GM18520 (cell line): ENCODE results near the gene ZFP3.
"Not testable (repeated sequence)": the region's sequence is repeated elsewhere in the genome, so short reads cannot be mapped to it uniquely, and the experiment has no call there.

Source experiments
- ATAC-seq: cut with Tn5 transposase; IDR thresholded peaks from one replicate; pipeline ENCODE4 v1.9.1; 2021; ENCODE audit not compliant: unreplicated experiment

The ZFP3 gene

DNA sequence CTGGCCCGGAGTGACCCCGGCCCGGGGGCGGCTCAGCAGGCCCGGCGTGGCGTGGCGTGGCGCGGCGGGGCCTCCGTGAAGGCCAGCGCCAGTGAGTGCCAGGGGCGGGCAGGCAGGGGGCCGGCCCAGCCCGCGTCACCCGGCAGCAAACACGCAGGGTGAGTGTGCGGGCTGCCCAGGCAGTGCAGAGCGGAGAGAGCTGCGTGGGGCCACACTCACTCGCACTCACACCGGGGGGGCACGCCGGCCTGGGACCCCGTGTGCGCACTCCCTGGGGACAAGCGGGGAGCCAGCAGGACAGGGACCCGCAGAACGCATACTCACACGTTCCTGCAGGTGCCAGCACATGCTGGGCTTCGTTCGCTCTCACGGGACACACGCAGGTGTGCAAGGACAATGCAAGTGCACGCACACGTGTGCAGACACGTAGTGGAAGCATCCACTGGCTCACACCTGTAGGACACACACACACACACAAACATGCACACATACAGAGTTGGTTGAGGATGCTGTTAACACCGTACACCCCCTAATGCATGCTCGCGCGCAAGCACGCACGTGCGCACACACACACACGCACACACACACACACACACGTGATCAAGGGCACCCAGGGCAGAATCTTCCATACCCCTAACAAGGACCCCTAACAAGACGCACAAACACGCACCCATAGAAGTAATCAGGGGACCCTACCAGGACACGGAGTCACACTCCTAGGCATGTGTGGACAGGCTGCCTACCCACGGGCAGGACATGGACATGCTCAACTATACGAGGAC lies 45.3 kb downstream of the ZFP3 start:
- ATAC-seq = no peak

DNA sequence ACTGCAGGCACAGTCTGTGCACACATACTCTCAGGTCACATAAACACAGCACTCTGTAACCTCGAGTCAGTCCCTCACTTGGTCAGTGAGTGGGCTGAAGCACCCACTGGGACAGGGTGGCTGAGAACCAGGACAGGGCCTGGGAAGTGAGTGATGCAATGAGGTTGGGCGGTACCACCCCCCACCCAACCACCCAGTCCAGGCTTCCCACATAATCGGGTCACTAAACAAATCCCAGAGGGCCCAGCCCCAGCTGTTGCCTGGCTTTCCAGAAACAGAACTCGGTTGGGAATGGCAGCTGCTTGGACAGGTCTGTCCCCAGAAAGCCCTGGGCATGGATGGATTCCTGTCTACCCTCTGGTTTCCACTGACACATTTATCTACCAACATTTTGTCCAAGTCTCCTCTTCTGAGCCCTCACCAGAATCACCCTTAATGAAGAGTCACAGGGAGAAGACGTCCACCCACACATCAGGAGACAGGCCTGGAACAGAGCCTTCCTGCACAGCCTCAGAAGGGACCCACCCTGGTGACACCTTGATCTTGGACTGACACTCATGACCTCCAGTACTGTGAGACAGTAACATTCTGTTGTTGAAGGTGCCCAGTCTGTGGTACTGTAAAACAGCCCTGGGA lies 46.0 kb downstream of the ZFP3 start:
- not testable (repeated sequence) for ATAC-seq

DNA sequence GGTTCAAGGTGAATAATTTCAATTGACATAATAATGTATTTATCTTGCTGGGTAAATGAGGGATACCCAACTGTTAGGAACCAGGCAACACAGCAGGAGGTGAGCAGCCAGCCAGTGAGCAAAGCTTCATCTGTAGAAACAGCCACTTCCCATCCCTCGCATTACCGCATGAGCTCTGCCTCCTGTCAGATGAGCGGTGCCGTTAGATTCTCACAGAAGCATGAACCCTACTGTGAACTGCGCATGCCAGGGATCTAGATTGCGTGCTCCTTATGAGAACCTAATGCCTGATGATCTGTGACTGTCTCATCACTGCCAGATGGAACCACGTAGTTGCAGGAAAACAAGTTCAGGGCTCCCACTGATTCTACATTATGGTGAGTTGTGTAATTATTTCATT lies 46.6 kb downstream of the ZFP3 start:
- not testable (repeated sequence) for ATAC-seq

DNA sequence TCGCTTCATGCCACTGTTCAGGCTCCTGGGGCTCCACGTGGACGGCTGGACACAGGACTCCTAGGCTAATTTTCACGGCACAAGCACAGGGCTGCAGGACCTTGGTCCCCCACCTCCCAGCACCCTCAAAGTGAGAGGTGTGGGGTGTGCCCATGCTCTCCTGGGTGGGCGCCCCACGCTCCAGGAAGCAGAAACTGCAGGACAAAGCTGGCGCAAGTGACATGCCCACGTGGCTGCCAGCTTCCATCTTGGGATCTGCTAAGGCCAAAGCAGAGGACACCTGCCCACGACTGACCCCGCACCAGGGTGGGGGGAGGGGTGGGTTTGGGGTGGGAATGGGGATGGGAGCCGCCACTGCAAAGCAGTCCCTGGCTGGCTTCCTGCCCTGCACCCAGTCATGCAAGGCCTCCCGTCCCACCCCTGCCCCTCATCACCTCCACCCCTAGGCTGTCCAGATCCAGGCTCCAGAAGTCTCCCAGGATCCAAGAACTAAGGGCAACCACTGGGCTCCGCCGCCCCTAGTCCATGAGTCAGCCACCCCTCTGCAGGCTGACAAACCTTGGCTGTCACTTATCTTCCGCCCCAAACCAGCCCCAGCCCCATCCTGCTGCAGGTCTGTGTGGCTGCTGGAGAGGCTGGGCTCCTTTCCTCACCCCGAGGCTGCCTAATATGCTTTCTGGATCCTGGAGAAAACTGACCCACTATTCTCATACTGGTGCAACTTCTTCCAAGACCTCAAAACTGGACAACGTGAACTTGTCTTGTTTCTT lies 48.6 kb downstream of the ZFP3 start:
- no peak for ATAC-seq

DNA sequence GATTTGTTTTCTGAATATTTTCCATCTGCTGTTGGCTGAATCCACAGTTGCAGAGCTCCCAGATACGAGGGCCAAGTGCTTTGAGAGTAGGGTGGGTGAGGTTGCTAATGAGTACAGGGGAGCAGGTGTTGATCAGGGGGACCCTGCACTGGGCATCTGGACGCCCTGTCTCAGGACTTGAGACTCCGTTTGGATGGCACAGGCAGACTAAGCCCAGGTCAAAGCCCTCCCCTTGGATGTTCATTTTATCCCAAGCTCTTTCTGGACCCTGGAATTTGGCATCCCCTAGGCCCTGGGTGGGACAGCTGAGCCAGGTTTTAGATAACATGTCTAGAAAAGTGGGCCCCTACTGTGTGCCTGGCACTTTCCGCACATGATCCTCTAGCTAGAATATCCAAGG lies 49.6 kb downstream of the ZFP3 start:
- no peak for ATAC-seq

DNA sequence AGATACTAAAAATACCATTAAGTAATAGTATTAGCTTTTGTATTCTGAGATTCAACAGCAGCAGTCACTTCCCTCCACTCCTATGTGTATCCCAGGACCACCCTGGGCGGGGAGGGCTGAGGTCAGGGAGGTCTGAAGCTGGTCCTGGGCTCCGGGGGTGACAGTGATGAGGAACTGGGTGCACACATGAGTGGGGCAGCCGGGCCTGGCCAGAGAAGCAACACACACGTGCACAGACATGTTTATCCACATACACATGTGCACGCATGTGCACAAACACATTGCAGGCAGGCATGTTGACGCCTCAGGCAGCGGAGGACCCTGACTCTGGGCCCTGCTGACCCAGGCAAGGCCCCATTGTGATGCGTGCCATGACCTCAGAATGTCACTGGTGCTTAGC lies 50.1 kb downstream of the ZFP3 start:
- ATAC-seq = not testable (repeated sequence)

DNA sequence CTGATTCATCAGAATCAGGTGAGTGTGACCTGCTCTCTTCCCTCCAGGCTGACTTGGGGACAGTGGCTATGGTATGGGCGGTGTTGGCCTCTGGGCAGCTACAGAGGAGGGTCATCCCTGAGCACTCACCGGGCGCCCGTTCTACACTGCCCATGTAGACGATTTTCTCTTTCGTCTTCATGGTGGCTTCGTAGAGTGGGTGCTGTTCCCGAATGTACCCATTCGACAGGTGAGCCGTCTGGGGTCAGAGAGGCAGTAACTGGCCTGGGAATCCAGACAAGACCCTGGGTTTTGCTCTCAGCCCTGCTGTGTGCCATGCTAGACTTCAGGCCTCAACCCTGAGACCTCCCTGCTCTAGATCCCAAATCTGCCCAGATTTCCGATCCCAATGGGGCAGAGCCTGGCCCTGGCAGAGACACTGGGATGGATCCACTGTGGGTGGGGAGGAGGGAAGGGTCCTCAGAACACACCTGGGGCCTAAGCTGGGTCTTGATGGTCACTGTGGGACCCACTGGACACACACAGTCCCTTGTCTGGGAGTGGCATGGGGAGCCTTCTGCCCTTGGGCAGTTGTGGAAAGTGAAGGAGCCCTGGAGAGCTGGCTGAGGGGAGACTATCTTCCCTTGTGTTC lies 50.8 kb downstream of the ZFP3 start:
- ATAC-seq = no peak

DNA sequence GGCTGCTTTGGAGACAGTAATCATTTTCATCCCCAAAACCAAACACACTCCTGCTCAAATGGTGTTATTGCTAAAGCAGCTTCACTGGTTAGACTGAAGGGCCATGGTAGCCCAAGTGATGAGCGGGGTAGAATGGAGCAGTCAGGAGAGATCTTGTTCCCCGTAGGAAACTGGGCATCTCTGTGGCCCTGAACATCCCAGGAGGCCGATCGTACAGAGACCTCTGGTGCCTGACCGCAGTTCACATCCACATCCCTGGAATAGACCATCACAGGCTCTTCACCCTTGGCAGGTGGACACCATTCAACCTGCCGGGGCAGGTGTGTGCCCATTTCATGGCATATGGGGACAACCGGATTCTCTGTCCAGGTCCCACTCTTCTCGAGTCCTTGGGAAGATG lies 51.5 kb downstream of the ZFP3 start:
- ATAC-seq = not testable (repeated sequence)

DNA sequence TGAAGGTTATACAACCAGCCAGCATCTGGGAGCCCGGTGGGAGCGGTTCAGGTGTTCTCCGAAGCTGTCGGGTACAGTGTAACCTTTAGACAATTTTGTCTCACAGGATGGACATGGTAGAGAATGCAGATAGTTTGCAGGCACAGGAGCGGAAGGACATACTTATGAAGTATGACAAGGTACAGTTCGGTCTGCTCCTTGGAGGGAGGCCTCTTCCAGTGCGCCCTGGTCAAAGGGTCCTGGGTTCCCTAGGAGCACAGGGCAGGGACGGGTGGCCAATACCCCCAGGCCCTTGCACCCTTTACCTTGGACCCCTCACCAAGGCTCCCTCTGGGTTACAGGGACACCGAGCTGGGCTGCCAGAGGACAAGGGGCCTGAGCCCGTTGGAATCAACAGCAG lies 52.0 kb downstream of the ZFP3 start:
- ATAC-seq = not testable (repeated sequence)

DNA sequence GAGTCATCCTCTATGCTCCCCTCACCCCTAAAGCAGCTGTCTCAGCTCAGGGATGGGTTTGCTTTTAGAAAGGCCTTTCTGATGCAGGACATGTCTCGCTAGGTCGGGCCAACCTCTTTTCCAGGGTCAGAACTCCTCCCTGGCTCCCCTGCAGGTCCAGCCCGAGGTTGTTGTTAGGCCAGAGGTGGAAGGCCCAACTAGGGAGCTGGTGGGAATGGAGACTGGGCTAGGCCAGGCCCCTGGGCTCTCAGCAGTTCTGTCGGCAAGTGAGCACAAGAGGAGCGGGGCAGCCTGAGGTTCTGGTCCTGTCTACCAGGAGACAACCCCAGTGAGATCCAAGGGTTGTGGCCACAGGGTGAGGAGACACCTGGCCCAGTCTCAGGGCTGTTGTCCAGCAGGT lies 52.4 kb downstream of the ZFP3 start:
- not testable (repeated sequence) for ATAC-seq

DNA sequence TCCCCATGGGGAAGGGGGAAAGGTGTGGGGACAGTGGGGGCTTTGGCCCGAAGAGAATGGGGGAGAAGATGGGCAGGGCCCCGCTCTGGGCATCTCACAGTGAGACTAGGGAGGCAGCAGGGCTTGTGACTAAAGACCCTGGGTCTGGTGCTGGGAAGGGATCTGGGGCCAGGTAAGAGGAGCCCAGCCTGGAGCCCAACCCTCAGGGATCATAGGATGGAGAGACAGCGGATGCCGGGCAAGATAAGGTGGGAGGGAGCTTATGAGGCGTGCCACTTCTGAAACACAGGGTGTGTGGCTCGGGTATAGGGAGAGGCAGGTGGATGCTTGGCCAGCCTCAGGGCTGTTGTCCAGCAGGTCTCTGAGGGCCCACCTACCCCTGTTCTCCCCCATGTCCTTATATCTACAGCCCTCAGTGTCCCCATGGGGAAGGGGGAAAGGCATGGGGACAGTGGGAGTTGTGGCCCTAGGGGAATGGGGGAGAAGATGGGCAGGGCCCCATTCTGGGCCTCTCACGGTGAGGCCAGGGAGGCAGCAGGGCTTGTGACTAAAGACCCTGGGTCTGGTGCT lies 53.0 kb downstream of the ZFP3 start:
- no peak for ATAC-seq

DNA sequence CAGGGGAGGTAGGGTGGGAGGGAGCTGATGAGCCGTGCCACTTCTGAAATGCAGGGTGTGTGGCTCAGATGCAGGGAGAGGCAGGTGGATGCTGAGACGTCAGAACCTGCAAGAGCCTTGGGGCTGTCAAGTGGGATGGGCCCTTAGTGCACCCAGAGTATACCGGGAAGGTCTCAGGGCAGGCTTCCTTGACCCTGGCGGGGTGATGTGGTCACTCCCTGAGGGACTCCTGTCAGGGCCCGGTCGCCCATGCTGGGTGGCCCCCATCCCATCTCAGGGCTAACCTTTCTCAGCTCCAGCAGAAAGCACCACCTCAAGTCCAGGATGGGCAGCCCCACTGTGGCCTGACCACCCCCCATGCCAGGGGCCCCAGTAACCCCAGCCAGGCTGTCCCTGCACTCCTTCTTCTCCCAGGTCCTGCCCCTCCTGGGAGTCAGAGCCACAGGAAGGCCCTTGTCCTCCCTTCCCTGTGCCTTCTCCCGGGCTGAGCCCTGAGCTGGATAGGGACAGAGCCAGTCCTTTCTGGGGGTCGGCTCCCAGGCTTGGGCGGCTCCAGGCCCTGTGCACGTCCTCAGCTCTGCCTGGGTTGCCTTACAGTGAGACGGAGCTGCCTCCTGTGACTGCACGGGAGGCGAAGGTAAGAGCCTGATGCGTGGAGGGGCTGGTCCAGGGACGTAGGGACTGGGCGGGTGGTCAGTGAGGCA lies 53.7 kb downstream of the ZFP3 start:
- not testable (repeated sequence) for ATAC-seq

DNA sequence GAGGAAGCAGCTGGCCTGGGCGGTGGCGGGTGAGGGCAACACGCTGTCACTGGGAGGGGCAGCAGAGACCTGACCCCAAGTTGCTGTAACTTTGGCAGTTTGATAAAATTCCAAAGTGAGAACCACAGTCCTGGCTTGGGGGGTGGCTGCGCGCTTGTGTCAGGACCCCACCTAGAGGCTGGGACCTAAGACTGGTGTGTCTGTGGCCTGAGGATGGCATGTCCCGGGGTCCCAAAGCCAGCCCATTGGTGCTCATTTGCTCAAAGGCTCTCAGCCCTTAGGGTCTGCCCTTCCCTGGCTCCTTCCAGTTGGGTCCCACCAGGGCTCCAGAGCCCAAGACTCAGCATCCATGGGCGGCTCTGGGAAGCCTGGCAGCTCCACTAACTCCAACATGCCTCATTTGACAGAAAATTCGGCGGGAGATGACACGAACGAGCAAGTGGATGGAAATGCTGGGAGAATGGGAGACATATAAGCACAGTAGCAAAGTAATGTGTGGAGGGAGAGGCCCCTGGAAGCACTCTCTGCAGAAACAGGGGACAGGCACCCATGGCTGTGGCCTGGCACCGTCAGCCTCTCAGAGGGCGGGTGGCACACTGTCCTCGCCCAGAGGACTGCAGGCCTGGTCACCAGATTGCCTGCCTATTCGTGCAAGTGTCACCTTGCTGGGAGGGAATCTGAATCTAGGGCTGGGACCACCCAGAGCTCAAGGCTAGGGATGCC lies 54.4 kb downstream of the ZFP3 start:
- not testable (repeated sequence) for ATAC-seq

DNA sequence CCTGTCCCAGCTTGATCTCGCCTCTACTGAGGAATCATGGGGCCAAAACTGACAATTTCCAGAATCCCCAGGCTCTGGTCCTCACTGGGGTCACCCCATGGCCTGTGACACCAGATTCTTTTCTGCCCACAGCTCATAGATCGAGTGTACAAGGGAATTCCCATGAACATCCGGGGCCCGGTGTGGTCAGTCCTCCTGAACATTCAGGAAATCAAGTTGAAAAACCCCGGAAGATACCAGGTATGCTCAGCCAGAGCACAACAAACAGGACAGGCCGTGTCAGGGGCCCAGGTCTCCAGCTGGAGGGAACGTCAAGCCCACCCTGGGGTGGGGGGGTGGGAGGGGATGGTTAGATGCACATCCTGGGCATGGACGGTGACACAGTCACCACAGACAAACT lies 55.0 kb downstream of the ZFP3 start:
- ATAC-seq = no peak

DNA sequence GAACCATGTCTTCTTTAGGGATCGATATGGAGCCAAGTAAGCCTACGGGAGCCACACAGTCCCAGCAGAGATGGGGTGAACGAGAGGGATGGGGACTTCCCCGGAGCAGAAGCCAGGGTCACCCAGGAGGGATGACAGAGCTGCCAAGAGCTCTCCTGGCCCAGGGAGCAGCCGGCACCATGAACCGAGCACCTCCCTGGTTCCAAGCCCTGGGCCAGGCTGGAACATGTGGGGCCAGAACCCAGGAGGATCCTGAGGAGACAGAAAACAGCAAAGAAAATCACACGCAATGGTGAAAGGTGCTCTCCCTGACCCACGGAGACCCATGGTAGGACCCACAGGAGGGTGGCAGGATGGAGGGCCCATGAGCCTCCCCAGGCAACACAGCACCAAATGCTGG lies 55.7 kb downstream of the ZFP3 start:
- not testable (repeated sequence) for ATAC-seq

DNA sequence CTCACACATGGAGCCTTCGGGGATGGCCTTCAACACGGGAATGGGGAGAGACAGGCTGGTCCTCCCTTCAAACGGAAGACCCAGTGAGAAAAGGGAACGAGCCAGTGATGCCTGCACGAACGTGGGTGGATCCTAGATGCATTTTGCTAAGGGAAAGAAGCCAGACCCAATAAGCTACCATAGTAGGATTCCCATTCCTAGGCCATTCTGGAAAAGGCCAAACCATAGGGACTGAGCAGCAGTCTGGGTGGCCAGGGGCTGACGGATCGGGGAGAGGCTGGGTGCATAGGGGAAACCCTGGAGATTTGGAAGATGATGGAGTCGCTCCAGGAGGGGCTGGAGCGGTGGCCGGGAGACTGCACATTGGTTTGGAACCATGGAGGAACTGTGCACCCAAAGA lies 56.3 kb downstream of the ZFP3 start:
- ATAC-seq = not testable (repeated sequence)

DNA sequence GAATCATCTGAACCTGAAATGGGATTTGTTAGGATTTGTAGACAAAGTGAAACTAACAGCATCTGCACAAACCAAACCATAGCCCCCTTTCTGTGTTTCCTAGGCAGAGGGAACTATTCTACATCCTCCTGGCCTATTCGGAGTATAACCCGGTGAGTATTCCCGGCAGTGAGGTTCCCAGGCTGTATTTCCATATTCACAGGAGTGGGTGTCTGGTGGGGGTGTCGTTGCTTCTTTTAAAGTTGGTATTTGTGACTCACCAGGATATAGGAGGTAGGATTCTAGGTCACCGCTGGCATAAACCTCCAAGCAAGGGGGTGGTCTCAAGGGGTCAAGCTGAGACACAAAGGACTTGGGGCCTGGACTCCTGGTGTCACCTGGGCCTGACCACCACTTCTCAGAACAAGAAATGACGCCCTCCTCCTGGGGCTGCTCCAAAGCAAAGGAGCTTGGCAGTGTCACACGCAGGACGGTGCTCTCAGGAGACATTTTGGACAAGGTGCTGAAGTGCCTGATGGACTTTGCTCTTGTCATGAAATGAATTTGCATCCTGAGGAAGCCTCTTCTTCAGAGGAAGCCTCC lies 57.0 kb downstream of the ZFP3 start:
- not testable (repeated sequence) for ATAC-seq

DNA sequence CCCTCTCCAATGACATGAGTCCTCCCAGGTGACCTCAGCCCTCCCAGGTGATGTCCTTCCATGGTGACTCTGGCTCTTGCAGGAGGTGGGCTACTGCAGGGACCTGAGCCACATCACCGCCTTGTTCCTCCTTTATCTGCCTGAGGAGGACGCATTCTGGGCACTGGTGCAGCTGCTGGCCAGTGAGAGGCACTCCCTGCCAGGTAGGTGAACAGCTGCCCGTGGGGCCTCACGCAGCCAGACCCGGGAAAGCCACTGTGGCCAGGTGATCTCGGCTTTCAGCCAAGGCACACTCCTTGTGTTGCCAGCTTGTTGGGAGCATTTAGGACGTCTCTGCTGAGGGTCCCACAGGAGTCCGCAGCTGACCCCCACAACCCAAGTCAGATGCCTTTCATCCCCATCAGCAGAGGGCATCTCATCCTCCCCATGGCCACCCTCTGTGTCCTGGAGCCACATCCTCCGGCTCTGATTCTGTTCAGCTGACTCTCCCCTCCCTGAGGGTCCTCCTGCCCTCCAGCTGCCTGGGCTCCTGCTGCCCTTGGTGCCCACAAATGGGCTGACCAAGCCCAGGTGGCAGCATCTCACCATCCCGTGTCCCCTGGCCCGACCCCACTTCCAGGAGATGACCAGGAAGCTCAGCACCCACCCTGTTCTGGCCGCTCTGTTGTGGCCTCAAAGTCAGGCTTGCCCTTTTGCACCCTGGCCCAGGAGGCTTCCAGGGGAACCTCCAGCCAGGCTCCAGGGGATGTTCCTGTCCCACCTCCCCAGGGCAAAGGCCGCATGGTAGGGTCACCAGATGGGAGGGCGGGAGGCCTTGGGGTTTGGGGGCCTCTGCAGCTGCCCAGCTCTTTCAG lies 57.7 kb downstream of the ZFP3 start:
- no peak for ATAC-seq
